ENCODE results near the gene ANKRD23. TPM values are rescaled to one million over a fixed set of nuclear protein-coding genes. Genes with fewer than 3 reads are reported as not detected.

The ANKRD23 gene
- total and polyA plus RNA-seq, 2 of the 13 experiments (the other 11 are each of a cell fraction or from before 2014, with no cell fraction given): 1.5 to 1.6 TPM

GRCh38 chr2:96810783-96811192 lies 33.0 kb downstream of the ANKRD23 start (continued):
- TF ChIP-seq TFAP4 (IDR thresholded peaks at IDR 0.05; ENCODE audit: borderline replicate concordance, low read depth) (no peak), ZNF558 (CRISPR knock-in tag; IDR thresholded peaks at IDR 0.05; ENCODE audit: borderline replicate concordance) (no peak), TGIF2 (CRISPR knock-in tag; IDR thresholded peaks at IDR 0.05) (no peak), ZNF367 (CRISPR knock-in tag; IDR thresholded peaks at IDR 0.05; ENCODE audit: borderline replicate concordance) (no peak), PAXIP1 (CRISPR knock-in tag; conservative IDR thresholded peaks at IDR 0.05) (peak; percentile 73), ETV6 (CRISPR knock-in tag; conservative IDR thresholded peaks at IDR 0.05) (no peak), STAT6 (CRISPR knock-in tag; IDR thresholded peaks at IDR 0.05; ENCODE audit: borderline replicate concordance) (no peak), PHF20 (CRISPR knock-in tag; IDR thresholded peaks at IDR 0.05) (0 out of 2 replicates have a peak, but pooled peaks have one; percentile 38), ATF1 (CRISPR knock-in tag; IDR thresholded peaks at IDR 0.05) (no peak), REST (IDR thresholded peaks at IDR 0.05; ENCODE audit: borderline replicate concordance in 1 of 2, low read depth in 1 of 2, low read length in 2 of 2) (no peak)
- TF ChIP-seq, protein P1, sequence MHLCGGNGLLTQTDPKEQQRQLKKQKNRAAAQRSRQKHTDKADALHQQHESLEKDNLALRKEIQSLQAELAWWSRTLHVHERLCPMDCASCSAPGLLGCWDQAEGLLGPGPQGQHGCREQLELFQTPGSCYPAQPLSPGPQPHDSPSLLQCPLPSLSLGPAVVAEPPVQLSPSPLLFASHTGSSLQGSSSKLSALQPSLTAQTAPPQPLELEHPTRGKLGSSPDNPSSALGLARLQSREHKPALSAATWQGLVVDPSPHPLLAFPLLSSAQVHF (CRISPR knock-in tag; IDR thresholded peaks at IDR 0.05): no peak
- TF ChIP-seq, protein P2, sequence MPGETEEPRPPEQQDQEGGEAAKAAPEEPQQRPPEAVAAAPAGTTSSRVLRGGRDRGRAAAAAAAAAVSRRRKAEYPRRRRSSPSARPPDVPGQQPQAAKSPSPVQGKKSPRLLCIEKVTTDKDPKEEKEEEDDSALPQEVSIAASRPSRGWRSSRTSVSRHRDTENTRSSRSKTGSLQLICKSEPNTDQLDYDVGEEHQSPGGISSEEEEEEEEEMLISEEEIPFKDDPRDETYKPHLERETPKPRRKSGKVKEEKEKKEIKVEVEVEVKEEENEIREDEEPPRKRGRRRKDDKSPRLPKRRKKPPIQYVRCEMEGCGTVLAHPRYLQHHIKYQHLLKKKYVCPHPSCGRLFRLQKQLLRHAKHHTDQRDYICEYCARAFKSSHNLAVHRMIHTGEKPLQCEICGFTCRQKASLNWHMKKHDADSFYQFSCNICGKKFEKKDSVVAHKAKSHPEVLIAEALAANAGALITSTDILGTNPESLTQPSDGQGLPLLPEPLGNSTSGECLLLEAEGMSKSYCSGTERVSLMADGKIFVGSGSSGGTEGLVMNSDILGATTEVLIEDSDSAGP (CRISPR knock-in tag; IDR thresholded peaks at IDR 0.05; ENCODE audit: borderline replicate concordance): peak; percentile 35; the same call in 1 of the 2 replicates
- TF ChIP-seq, protein P3, sequence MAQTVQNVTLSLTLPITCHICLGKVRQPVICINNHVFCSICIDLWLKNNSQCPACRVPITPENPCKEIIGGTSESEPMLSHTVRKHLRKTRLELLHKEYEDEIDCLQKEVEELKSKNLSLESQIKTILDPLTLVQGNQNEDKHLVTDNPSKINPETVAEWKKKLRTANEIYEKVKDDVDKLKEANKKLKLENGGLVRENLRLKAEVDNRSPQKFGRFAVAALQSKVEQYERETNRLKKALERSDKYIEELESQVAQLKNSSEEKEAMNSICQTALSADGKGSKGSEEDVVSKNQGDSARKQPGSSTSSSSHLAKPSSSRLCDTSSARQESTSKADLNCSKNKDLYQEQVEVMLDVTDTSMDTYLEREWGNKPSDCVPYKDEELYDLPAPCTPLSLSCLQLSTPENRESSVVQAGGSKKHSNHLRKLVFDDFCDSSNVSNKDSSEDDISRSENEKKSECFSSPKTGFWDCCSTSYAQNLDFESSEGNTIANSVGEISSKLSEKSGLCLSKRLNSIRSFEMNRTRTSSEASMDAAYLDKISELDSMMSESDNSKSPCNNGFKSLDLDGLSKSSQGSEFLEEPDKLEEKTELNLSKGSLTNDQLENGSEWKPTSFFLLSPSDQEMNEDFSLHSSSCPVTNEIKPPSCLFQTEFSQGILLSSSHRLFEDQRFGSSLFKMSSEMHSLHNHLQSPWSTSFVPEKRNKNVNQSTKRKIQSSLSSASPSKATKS (CRISPR knock-in tag; IDR thresholded peaks at IDR 0.05): no peak

Data from HepG2 (cell line).